Activated T-cell treated with anti-CD3 and anti-CD28 coated beads, Interleukin-2, amount 50 U/mL, for 1 hour (primary cell): Measurements from ENCODE around the gene TMEM135.
"Not testable (repeated sequence)": the region's sequence is repeated elsewhere in the genome, so short reads cannot be mapped to it uniquely, and the experiment has no call there.

Experiments
- DNase-seq: peaks from one replicate; pipeline ENCODE4 v3.0.0-alpha.2; 2020

The TMEM135 gene

DNA sequence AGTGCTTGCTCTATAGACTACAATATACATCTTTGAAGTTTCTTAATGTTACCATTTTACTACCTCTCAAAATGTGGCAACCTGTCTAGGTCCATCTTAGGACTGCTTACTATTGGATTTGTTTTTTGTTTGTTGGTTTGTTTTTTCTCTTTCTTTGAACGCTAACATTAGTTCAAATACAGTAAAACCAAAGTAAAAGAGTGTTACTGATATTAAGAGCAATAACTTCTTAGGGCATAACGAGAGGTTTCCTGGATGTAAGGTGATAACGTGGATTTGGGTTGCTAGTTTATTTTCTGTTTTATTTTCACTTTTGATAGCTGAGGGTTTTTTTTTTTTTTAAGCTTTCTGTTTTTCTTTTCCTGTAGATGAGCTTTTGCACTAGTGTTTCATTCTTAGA lies 43.6 kb downstream of the TMEM135 start:
- no peak for DNase-seq

DNA sequence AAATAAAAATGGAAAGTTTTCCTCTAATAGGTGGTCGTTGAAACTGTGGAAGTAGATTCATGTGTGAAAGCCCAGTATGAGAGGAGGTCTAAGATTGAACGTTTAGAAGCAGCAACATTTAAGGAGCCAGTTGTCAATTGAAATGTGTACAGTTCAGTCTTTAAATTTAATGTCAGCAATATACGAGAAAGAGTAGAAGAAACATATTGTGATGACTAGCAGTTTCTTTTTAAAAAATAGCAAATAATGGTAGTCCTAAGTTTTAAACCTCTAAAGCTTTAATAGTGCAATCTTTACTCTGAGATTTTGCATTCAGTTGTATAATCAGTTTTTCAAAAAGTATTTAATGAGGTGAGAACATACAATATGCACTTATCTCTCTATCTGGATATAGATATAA lies 44.9 kb downstream of the TMEM135 start:
- DNase-seq = no peak

DNA sequence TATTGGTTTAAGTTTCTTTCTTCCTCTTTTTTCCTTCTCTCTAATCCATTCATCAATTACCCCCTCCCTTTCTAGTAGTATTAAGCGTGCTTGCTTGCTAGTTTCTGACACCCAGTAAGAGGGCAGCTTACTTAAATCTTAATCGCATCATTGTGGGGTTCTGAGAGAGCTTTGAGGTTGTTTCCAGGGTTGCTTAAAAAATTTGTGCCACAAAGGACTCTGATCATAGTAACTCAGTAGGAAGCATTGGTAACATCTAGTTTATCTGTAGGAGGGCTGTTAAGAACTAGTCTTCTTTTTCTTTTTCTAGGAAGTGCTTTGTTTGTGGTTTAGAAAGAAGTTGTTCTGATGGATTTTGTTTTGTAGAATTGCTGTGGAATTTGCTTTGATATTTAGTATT lies 45.3 kb downstream of the TMEM135 start:
- no peak for DNase-seq

DNA sequence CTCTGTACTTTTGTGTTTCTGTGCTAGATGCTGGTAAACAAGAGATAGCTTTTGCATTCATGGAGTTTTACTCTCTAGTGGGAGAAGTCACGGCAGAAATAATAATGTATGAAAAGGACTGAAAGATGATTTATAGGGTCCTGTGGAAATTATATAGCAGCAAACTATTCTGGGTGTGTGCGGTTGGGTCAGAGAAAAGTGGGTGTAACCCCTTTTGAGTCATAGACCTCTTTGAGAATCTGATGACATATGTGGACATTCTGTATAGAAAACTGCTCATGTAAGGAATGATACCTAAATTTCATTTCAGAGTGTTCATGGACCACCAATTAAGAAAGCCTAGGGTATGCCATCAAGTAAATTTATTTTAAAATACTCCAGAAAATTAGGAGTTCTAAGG lies 54.4 kb downstream of the TMEM135 start:
- DNase-seq = no peak

DNA sequence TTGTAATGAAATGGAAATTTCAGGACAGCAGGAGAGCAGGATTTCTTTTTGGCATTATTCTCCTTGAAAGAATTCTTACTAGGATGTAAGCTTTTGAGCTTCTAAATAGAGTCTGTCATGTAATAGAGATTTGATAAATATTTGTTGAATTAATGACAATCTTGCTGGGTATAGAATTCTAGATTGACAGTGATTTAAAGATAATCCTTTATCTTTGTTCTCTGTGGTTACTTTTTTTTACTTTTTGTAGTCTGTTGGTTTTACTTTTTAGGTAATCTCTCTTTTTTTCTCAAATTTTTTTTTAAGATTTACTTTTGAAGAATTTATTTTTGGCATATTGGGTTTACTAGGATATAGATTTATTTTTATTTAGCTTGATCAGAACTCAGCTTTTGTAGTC lies 54.8 kb downstream of the TMEM135 start:
- DNase-seq = no peak

DNA sequence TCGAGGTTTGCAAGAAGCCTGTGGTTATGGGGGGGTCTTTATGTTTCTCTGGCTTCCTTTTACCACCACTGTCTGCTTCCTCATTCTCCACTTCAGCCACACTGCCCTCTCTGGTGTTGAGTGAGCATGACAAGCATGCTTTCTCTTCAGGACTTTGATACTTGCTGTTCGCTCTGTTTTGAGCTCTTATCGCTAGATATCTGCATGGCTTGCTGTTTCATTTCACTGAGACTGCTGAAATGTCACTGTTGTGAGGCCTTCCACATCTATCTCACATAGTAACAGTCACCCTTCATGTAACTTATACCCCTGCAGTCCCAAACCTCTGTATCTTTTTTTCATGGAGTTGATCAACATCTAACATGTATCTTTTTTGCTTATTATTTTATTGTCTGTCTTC lies 59.8 kb downstream of the TMEM135 start:
- DNase-seq = no peak

DNA sequence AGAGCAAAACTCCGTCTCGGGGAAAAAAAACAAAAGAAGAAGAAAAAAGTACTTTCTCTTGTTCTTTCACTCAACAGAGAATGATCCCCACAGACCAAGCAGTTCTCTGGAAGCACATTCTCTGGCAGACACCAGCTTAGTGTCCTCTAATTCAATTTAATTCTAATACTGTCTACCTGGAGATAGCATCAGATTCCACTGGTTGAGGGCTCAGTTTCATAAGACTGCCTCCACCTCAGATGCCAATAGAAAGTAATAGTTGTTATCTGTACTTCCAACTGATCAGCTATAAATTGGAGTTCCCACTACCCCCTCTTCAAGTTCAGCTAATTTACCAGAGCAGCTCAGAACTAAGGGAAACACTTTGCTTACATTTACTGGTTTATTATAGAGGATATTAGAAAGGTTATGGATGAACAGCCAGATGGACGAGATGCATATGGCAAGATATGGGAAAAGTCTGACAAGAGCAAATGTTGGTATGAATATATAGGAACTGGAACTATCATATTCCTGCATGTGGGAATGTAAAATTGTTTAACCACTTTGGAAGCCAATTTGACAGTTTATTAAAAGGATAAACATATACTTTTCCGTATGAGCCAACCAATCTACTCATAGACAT lies 64.3 kb downstream of the TMEM135 start:
- no peak for DNase-seq

DNA sequence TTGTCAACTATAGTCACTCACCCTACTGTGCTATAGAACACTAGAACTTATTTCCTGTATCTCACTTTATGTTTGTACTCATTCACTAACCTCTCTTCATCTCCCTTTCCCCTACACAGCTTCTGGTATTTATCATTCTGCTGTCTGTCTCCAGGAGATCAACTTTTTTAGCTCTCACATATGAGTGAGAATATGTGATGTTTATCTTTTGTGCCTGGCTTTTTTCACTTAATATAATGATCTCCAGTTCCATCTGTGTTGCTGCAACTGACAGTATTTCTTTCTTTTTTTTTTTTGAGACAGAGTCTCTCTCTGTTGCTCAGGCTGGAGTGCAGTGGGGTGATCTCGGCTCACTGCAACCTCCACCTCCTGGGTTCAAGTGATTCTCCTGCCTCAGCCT lies 68.1 kb downstream of the TMEM135 start:
- not testable (repeated sequence) for DNase-seq

DNA sequence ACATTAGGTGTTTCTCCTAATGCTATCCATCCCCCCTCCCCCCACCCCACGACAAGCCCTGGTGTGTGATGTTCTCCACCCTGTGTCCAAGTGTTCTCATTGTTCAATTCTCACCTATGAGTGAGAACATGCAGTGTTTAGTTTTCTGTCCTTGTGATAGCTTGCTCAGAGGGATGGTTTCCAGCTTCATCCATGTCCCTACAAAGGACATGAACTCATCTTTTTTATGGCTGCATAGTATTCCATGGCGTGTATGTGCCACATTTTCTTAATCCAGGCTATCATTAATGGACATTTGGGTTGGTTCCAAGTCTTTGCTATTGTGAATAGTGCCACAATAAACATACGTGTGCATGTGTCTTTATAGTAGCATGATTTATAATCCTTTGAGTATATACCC lies 69.6 kb downstream of the TMEM135 start:
- DNase-seq = not testable (repeated sequence)

DNA sequence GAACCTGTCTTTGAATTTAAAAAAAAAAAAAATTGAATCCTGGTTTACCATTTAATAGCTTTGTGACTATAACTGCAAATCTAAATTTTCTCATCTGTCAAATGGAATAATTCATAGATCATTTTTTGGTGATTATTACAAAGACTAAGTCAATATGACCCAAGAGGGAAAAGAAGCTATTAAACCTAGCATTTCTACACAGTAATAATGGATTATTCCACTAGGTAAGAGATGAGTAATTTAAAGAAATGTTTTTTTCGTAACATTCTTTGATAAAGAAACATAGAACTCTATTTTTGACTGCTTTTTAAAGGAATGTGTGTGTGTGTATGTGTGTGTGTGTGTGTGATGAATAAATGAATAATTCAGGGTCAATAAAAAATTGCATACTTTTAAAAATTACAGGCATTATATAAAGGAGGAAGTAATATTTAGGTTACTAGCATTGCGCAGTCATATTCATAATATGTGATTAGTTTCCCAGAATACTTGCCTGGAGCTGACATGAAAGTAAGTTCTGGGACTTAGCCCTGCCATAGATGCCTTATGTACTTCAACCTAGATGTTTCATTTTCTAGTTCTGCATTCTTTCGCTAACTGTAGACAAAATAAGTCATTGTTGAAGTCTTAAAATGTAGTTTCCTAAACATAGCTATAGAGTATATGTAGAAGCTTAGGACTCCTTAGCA lies 72.9 kb downstream of the TMEM135 start:
- no peak for DNase-seq

DNA sequence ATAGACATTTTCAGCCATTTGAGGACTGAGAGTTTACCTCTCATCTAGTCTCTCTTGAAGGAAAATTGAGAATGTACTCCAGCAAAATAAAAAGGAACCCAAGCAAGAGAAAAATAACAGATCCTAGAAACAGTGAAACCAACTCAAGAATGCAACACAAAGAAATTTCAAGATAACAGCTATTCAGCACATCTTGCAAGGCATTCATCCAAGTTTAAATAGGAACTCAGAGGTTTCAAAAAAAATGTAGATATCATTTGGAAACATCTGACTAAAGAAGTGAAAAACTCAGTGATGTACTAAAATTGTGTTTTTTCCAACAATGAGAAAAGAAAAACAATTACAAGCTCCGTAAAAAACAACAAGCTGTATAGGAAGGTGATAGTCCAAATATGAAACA lies 76.4 kb downstream of the TMEM135 start:
- no peak for DNase-seq

DNA sequence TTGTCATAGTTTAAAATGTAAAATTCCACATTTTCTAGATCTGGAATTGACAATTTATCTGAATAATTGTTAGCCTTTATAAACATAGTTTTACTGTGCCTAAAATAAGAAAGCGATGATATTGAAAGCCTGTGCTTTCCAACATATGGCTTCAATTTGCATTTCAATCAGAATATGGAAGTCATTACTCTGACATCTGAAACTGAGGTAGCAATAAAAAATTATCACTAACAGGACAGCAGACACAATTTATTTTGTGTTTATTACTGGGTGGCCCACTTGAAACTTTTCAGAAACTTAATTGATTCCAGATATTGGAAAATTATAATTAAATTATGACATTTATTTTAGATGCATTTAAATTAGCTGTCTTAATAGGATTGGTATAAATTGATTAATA lies 78.5 kb downstream of the TMEM135 start:
- no peak for DNase-seq

DNA sequence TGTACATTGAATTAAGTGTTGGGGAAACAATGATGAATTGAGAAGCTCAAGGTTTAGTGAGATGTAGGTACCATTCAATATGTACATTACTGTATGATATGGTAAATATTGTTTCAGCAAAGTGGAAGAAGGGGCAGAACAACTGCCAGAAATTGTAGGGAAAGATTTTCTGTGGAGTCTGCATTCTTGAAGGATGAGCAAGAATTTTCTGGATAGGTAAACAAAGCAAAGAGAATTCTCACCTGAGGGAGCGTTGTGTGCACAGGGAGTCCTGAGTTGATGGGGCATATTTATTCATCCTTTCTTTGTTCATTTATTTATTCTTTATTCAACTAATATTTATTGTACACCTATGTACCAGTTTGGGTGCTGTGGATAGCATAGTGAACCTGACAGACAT lies 83.2 kb downstream of the TMEM135 start:
- no peak for DNase-seq

DNA sequence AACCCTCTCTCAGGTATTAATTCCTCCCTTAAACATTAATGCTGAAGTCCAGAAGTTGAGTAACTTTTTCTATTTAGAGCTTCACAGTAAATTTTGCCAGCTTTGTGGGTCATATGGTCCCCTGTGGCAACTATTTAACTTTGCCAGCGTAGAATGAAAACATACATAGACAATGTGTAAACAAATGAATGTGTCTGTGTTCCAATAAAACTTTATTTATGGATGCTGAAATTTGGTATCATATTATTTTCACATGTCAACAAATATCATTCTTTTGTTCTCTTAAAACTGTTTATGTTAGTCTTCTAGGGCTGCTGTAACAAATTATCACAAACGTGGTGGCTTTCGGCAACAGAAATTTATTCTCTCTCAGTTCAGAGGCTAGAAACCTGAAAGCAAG lies 85.1 kb downstream of the TMEM135 start:
- DNase-seq = no peak

DNA sequence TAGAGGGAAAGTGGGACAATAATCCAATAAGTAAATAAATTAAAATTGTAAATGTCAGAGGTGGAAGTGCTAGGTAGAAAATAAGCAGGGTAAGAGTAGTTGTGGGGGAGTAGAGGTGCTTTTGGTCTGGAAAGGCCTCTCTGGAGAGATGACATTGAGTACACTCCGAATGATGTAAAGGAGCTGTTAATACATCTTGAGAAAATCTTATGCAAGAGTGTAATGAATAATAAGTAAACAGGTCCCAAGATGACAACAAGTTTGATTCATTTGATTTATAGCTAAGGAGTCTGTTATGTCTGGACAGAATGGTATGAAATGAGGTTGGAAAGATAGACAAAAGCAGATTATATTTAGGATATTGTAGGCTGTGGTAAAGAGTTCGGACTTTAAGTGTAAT lies 87.5 kb downstream of the TMEM135 start:
- DNase-seq = no peak

DNA sequence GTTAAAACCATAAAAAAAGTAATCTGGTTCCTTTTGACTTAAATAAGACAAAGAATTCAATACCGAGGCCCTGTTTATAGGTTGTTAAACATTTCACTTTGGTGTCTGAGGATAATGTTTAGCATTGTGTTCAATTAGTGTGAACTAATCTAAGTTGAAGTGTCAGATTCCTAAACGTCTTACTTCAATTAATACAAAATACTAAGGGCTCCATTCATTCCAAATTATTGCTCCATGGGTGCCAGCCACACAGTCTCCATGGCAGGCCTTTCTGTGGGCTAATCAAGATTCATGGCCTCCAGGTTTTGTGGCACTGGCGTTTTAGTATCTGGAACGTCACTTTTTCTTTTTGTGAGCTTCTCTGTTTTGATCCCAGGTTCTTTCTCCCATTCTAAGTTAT lies 89.4 kb downstream of the TMEM135 start:
- no peak for DNase-seq

DNA sequence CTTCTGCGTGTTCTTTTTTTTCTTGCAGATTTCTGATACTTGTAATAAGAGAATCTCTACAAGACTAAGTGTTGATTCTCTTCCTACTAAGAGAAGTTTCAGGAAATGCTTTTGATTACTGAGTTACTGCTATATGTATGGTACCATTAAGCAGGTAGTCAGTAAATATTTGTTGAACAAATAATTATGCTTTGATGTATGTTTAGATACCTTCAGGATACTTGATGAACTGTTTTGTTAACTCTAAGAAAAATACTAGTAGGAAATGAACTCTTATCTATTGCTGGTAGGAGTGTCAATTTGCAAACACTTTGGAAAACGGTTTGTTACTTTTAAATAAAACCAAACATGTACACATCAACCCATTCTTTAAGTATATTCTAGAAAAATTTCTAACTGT lies 90.6 kb downstream of the TMEM135 start:
- DNase-seq = no peak

DNA sequence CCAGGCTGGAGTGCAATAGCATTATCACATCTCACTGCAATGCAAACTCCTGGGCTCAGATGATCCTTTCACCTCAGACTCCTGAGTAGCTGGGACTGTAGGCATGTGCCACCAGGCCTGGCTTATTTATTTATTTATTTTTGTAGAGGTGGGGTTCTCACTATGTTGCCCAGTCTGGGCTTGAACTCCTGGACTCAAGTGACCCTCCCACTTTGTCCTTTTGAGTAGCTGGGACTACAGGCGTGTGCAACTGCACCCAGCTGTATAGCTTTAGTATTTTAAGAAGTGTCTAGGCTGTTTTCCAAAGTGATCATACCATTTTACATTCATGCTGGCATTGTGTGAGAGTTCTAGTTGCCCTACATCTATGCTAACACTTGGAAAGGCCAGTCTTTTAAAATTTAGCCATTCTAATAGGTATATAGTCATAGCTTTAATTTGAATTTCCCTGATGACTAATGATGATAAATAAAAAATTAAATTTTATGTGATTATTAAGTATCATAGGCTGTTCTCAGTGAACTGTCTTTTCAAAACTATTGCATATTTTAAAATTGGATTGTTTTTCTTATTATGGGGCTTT lies 96.9 kb downstream of the TMEM135 start:
- no peak for DNase-seq

DNA sequence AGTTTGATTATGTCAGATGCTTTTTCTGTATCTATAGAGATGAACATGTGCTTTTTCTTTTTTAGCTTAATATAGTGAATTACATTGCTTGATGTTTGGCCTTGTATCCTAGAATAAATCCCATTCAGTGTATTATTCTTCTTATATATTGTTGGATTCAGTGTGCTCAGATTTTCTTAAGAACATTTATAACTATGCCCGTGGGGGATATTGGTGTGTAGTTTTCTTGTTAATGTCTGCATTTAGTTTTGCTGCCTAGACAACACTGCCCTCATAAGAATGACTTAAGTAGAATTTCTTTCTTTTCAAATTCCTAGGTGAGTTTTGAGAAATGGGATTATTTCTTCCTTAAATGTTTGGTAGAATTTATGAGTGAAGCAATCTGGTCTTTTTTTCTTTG lies 98.5 kb downstream of the TMEM135 start:
- no peak for DNase-seq

DNA sequence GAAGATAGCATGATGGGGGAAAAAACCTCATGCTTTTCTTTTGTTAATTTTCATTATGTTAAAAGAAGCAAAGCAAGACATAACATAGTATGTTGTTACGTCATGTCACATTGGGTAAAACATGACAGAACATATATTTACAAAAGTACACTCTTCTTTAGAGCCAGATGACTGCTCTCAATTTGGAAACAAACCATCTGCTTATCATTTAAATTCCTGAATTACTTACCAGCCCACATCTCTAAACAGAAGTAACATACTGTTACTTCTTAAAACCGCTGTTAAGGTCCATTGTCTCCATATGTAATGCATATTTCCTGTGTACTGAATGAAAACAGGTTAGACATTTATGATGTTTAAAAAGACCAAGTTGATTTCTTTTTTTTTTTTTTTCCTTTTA lies 100.0 kb downstream of the TMEM135 start:
- DNase-seq = no peak

DNA sequence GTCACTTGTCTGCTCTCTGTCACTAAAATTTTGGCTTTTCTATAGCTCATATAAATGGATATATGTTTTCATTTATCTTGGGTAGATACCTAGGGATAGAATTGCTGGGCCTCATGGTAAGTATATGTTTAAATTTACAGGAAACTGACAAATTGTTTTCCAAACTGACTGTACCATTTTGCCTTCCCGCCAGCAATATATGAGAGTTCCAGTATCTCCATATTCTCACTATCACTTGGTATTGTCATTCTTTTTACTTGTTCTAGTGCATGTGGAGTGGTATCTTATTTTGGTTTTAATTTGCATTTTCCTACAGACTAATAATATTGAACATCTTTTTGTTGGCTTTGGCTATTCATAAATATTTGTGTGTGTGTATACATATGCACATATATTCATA lies 101.7 kb downstream of the TMEM135 start:
- DNase-seq = no peak

DNA sequence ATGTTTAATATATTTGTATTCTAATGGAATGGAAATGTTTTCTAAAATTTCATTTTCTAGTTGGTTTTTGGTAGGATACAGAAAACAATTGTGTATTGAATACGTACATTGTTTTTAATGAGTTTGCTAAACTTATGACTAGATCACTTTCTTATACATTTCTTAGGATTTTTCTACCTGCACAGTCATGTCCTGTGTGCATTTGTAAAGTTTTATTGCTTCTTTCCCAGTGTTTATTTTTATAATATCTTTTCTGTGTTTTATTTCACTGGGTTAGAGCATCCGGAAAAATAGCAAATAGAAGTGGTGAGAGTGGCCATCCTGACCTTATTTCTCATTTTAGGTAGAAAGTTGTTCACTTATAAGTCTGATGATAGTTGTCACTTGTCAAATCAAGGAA lies 103.6 kb downstream of the TMEM135 start:
- DNase-seq = no peak

DNA sequence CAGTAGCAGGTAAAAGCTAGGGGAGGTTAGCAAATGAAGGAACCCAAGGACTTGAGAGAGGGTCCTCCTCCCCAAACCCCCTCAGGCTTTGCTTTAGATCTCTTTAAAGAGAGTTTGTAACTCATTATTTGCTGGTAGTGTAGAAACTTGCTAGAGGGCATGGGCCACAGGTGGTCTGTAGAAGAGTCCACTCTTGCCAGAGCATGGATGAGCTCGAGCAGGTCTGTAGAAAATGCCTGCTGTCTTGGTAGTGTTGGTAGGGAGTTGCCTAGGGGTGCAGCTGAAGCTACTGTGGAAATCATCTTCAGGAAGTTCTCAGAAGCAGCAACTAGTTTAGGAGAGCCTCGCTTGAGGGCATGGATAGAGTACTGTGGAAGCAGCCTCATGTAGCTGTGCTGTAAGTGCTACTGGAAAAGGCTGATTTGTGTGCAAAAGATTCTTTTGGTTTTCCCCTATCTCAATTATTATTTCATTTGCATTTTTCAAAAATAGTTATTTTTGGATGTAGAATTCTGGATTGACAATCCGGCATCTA lies 104.3 kb downstream of the TMEM135 start:
- DNase-seq = no peak

DNA sequence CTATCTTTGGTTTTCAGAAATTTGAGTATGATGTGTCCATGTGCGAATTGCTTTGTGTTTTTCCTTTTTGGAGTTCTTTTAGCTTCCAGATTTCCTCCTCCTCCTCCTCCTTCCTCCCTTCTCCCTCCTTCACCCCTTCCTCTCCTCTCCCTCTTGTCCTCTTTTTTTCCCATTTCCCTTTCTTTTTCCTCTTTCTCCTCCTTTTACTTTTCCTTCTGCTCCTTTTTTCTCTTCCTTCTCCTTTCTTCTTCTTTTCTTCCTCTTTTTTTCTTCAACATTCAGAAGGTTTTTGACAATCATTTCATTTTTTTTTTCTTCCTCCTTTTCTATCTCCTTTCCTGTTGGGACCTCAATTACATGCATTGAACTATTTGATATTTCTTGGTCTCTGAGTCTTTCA lies 104.9 kb downstream of the TMEM135 start:
- DNase-seq = no peak

DNA sequence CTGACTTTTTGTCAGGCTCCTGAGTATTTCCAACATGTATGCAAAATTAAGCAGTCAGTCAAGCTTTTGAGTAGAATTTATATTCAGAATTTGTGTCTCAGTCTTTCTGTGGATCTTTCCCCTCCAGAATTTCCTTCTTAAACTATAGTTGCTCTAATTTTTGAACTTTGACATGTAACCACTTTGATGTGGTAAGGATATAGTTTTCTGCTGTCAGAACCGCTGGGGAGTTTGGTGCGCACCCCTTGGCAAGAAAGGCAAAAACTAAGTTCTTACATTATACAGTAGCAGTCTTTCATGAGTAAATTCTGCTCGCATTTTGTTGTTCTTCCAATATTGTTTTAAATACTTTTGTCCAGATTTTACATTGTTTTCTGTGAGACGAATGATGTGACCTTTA lies 105.9 kb downstream of the TMEM135 start:
- no peak for DNase-seq
